Left lobe of liver (tissue), 2 donors: ENCODE results near the gene CAMSAP1. TPM values are rescaled to one million over a fixed set of nuclear protein-coding genes. Genes with fewer than 3 reads are reported as not detected.

Experiments
- ATAC-seq: fragments of 200-7000 bp; cut with Tn5 transposase; one replicate; pipeline ENCODE4 v1.9.1; 2020; ENCODE audit warnings: mild to moderate bottlenecking, moderate library complexity
- DNase-seq: peaks from one replicate; pipeline ENCODE4 v3.0.0-alpha.2; 2020; ENCODE audit warnings: low spot score
- total RNA-seq: library from RNA; stranded (reverse); gene quantifications from one replicate; pipeline ENCODE4 v1.2.1, GENCODE V29; 2021
- donor health status: DM: no; HTN: no; CAD: no; lungs with moderate emphysema.
- donor health status: DM: no; HTN: yes; CAD: no.

CAMSAP1 gene
- total RNA-seq, 1 donor from 2014 or later = 10.7 TPM

- peak; percentile 22 for ATAC-seq
- no peak for DNase-seq
Observed at GRCh38 chr9:135796784-135797485, 110.4 kb downstream of the CAMSAP1 start.

DNA sequence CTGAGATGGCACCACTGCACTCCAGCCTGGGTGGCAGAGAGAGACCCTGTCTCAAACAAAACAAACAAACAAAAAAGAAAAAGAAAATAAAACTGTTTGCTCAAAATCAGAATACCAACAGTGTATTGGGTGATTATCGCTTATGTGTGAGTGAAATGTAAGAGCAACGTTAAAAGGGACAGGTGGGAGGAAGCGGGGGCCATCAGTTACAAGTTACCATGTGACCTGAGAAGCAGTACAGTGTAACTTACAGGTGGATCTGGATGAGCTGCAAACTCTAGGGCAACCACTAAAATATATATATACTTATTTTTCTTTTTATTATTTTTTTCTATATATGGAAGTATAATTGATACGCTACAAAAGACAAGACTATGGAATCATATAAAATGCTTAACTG is 112.0 kb downstream of the CAMSAP1 start:
- DNase-seq (no peak), ATAC-seq (no peak)

GRCh38 chr9:135794361-135794885 is 112.9 kb downstream of the CAMSAP1 start:
- DNase-seq (no peak), ATAC-seq (no peak)

DNA sequence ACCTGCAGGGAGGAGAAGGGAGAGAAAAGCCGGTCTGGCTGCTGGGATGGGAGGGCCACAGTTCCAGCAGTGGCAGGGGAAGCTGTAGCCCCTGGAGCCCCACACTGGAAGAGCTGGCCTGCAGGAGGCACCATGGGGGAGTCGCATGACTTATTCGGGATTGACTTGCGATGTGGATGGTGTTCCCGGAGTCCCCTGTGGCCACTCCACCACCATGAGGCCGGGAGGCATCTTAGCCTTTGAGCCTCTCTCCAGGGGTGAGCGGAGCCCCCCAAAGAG is 113.3 kb downstream of the CAMSAP1 start:
- DNase-seq (no peak), ATAC-seq (no peak)

- ATAC-seq = no peak
- DNase-seq = no peak
Observed at GRCh38 chr9:135793221-135794056, 113.9 kb downstream of the CAMSAP1 start.

- ATAC-seq = no peak
- DNase-seq = no peak
Observed at GRCh38 chr9:135792268-135793128, 114.8 kb downstream of the CAMSAP1 start.

- ATAC-seq (no peak), DNase-seq (no peak)
Observed at GRCh38 chr9:135791431-135792267, 115.7 kb downstream of the CAMSAP1 start.

- no peak for DNase-seq
Observed at GRCh38 chr9:135790850-135791249, 116.5 kb downstream of the CAMSAP1 start.

GRCh38 chr9:135790356-135790755 is 117.0 kb downstream of the CAMSAP1 start:
- no peak for ATAC-seq
- no peak for DNase-seq

More at GRCh38 chr9:135790850-135791249, 116.5 kb downstream of the CAMSAP1 start:
- no peak for ATAC-seq

DNA sequence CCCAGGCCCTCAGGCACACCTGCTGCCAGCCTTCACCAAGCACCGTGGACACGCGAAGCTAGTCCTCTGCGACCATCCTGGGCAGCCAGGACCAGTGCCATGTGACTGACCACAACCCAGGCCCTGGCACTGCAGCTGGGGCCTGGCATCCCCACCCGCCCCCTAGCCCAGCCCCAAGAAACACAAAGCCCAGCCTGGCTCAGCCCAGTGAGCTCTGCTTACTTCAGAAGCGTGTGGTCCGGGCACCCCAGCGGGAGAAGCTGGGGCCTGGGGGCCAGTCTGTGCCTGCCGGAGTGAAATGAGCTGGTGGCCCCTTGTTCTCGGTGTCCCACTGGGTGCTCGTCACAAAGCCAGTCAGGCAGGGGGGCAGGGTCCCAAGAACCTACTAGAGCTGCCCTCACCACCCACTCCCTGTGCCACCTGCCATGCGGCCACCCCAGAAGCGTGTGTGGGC is 117.5 kb downstream of the CAMSAP1 start:
- no peak for ATAC-seq
- DNase-seq = no peak

DNA sequence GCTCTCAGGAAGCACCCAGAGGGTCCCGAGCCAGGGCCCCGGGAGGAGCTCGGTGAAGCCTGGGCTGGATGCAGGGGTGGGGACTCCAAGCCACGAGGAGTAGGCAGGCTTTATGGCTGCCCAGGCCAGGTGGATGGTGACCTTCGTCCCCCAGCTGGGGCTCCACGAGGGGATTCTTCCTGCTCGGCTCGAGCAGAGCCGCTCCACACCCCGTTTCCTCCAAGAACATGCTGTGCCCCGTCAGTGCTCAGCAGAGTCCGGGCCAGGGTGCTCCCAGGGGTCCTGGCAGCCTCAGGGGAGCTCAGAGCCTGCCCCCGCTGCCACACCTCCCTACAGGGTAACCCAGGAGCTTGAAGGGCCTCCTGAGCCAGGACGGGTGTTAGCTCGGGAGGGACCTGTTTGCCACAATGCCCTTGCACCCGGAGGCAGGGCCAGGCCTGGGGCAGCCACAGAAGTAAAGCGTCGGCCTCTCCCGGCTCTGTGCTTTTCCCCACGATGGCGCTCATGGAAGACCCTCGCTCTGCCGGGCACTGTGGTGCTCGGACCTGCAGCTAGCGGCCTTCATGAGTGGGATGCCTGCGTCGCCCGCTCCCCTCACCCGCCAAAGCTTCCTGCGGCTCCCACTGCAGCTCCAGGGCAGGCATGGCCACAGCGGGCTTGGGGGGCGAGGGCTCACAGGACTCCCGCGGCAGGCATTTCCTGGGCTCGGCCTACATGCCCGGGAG is 118.6 kb downstream of the CAMSAP1 start:
- ATAC-seq = no peak
- DNase-seq = no peak

- no peak for DNase-seq
- no peak for ATAC-seq
Observed at GRCh38 chr9:135787776-135788575, 119.4 kb downstream of the CAMSAP1 start.

DNA sequence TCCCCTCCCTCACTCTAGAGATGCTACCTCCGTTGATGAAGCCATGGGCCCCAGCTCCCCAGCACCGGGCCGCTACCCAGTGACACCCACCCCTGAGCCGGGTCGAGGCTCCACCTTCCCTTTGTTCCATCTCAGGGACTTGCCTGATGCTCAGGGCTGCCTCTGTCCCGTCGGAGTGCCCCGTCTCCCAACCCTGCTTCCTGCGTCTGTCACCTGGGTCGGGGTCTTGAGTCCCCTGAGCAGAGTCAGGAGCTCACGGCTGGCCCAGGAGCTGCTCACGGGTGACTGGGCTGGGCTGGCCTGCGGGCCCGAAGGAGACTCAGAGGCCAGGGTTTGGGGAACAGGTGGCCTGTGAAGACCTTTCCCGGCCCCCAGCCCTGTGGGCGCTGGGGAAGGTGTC is 120.0 kb downstream of the CAMSAP1 start:
- ATAC-seq (no peak), DNase-seq (no peak)

- DNase-seq = no peak
Observed at GRCh38 chr9:135786146-135786690, 121.1 kb downstream of the CAMSAP1 start.

GRCh38 chr9:135785013-135785575 is 122.3 kb downstream of the CAMSAP1 start:
- DNase-seq (no peak), ATAC-seq (no peak)

More at GRCh38 chr9:135786146-135786690, 121.1 kb downstream of the CAMSAP1 start:
- ATAC-seq = no peak

DNA sequence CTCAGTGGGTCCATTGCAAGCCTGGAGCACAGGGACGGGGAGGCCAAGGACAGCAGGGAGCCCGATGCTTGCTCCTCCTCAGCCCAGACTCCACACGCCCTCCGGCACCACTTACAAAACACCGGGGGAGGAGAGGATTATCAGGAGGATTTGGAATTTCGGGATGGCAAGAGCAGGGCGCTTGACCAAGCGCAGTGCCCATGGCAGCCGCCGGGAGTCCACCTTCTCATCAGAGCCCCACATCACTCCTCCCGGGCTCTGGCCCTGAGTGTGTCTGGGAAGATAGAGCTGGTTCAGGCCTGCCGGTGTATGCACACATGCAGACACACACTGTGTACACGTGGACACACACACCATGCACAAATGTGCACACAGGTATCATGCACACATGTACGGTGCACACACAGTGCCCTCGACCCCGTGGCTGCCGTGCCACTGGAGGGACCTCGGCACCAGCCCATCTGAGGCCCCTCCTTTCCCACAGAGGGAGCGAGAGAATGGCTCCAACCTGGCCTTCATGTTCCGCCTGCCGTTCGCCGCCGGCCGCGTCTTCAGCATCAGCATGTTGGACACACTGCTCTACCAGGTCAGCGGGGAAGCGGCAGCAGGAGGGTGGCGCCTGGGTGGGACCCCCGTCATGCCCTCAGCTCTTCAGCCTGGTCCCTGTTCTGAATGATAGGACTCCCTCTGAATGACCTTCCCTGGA is 123.7 kb downstream of the CAMSAP1 start:
- ATAC-seq (no peak), DNase-seq (no peak)

- ATAC-seq (no peak), DNase-seq (no peak)
Observed at GRCh38 chr9:135782946-135783345, 124.4 kb downstream of the CAMSAP1 start.
